CD4-positive, alpha-beta T cell treated with Interleukin-21 for 1 hour (primary cell): ENCODE measurements around the gene TMEM132D.

ENCODE experiments used
- DNase-seq: peaks from one replicate; pipeline ENCODE4 v3.0.0-alpha.2; 2020

Gene TMEM132D

GRCh38 chr12:129527506-129527905, 376.3 kb downstream of the TMEM132D start:
- DNase-seq: no peak

DNA sequence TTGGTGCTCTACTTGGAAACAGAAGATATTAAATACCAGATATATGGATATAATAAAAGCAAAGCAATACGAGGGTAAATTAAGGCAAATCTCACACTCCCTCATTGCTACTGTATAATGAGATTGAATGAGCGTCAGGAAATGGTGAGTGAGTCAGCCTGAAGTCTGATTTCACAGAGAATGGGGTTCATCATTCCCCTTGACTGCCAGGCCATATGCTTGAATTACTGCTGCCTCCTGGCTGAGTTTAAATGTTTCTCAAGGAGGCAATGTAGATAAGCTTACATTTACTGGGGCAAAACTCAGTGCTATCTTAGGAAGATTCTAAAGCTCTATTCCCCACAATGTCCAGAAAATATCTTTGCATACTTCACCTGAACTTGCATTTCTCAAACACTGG, 380.2 kb downstream of the TMEM132D start:
- DNase-seq: no peak

DNA sequence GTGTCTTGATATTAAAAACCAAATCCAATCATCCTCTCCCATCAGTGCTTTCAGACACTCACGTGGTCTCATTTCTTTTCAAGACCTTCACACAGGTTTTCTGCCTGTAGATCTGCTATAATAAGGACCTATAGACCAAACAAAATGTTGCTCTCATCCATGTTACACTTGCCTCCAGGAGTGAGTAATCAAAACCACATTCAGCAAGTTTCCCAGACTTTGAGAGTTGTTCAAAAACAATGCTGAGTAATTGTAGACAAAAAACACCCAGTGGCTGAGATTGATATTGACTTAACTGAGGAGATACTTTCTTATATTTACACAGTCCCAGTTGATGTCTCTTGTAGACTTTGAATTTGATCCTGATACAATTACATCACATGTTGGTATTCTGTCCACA, 383.1 kb downstream of the TMEM132D start:
- no peak for DNase-seq

DNA sequence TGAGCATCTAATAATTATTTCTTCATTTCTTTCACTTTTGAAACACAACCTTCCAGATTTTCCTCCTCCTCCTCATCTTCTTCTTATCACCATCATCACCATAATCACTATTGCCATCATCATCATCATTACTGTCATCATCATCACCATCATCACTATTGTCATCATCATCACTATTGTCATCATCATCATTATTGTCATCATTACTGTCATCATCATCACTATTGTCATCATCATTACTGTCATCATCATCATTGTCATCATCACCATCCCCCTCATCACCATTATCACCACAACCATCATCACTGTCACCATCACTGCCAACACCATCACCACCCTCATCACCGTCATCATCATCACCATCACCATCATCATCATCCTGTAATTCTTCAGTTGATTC, 400.0 kb downstream of the TMEM132D start:
- DNase-seq: no peak

GRCh38 chr12:129496226-129496625, 407.6 kb downstream of the TMEM132D start:
- no peak for DNase-seq

GRCh38 chr12:129494766-129495165, 409.1 kb downstream of the TMEM132D start:
- no peak for DNase-seq

DNA sequence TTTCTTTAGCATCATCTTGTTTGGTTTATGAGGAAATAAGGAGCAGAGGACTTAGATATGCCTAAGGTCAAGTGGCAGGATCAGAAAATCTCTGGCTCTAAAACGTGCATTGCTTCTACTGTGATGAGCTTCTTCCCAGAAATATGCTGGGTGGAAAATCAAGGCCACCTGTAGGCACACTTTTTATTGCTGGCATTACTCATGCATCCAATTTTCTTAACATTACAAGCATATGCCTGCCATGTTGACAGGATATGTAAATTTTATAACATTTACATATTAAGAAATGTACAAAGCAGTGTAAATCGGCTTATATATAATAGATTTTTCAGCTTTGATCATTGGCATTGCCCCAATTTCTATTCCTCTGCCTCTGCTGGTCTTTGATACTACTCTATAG, 409.6 kb downstream of the TMEM132D start:
- DNase-seq: no peak

DNA sequence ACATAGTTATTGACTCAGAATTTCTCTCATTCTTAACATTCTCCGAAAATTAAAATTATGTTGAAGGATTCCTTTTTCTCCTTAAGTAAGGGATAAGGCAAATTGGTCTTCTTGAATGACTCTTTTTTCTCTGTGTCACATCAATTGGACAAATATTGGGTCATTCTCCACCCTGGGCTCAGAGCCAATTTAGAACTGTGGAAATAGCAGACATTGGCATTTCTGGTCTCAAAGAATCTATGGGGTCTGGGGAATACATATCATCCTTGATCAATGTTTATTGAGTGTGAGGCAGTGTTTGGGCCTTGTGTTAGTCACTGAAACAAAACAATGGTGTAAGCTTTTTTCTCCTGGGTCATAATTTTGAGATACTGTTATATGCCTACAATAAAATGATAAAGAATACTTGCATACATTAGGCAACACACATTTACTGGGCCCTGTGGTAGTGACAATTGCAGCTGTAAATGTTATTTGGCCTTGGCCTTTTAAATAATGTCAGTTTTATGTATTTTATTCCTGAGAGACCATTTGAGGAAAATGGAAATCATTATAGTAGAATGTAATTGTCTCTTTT, 414.6 kb downstream of the TMEM132D start:
- DNase-seq: no peak

DNA sequence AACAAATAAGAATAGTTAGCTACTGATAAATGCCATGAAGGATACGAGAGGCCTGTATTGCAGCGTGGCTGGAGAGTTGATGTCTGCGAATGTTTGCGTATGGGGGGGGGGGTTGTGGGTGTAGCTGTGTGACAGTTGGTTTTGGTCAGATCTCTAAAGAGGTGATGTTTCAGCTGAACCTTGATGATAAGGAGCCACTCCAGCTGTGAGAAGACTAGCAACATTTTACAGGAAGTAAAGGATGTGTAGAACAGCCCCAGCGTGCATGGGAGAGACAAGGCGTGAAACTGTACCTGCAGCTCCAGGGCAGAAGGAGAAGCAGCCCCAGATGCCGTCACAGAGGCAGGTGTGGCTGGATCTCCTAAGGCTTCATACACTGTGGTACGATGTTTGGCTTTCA, 416.9 kb downstream of the TMEM132D start:
- DNase-seq: no peak

DNA sequence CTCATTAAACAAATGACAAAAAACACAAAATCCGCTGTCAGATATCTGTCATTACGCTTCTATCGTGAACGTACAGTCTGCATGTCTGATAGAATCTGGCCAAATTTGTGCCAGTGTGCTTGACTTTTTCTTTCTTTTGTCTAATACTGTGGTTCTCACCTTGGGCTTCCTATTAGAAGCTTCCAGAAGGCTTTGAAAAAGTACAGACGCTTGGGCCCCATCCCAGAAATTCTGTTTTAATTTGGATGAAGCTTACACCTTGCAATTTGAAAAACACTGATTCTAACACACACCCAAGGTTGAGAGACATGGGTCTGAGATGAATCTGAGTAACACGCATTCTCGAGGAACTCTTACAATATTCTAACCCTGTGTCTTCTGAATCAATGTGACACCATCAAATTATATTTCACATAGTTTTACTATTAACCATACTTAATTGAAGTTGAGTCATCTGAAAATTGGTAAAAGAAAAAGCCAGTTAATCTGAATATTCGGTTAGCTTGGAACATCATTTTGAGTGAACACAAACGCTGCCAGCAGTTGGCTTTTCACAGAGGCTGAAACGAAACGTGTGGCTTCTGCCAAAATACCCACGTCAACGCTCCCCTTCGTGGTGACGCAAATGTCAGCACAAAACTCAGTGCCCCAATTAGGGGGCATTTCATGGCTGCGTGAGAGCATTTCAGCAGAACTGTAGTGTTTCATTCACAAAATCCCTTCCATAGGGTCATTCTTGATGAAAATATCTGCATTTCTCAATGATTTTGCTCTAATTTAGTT, 420.5 kb downstream of the TMEM132D start:
- DNase-seq: no peak

- no peak for DNase-seq
Observed at GRCh38 chr12:129481921-129482320, 421.9 kb downstream of the TMEM132D start.

DNA sequence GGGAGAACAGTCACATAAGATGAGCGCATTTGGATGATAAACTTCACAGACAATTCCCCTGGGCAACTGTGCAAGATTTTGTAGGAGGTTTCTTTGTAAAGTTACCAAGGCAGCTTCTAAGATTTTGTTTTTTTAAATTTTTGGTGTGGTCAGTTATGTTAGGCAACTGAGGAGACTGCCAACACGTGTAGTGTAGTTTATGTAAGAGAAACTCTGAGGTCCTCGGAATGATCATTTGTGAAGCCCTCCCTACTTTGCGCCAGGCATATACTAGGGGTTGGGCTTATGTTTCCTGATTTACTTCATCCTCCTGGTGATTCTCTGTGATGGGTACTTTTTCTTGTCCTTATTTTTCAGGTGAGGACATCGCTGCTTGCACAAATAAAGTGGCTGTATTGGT, 433.6 kb downstream of the TMEM132D start:
- no peak for DNase-seq

DNA sequence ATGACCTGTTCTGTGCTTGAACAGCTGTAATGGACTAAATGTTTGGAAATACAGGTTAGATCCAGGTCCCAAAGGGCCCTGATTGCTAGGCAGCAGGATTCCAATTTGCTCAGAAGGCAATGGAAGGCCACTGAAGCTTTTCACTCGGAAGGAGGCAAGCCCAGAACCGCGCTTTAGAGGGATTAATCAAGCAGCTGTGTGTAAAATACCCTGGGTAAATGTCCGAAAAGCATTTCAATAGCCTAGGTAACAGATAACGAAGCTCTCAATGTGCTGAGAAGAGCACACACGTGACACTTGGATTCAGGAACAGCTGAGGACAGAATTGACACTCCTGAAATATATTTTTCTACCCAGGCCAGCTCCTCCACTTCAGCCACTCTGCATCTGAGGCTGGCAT, 436.1 kb downstream of the TMEM132D start:
- DNase-seq: no peak

- DNase-seq: no peak
Observed at GRCh38 chr12:129467289-129467688, 436.5 kb downstream of the TMEM132D start.

GRCh38 chr12:129466499-129466898, 437.3 kb downstream of the TMEM132D start:
- DNase-seq: no peak

GRCh38 chr12:129459886-129460285, 443.9 kb downstream of the TMEM132D start:
- DNase-seq: no peak

- no peak for DNase-seq
Observed at GRCh38 chr12:129446696-129447095, 457.1 kb downstream of the TMEM132D start.

DNA sequence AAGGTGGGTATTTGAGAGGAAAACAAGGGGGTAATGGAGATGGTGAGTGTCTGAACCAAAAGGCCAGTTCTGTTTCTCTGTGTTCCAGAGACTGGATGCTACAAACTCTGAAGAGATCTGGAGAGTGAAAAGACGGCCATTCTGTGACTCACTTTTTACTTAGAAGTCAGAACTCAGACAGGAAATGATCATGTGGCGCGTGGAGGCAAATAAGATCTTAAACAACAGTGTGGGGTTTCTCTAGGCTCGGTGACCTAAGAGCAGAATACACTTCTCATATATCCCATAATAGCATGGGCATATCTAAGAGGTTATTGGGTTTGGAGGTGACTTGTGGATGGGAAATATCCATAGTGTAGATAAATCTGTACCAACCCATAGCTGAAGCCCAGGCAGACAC, 463.5 kb downstream of the TMEM132D start:
- no peak for DNase-seq

DNA sequence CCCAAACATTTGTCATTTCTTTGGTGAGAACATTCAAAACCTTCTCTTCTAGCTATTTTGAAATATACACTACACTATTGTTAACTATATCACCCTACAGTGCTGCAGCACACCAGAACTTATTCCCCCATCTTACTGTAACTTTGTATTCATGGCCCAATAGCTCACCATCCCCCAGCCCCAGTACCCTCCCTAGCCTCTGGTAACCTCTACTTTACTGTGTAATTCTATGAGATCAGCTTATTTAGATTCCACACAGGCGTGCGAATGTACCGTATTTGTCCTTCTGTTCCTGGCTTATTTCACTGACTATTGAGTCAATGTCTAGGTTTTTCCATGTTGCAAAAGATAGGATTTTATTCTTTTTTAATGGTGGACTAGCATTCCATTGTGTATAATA, 469.0 kb downstream of the TMEM132D start:
- no peak for DNase-seq

GRCh38 chr12:129428240-129428936, 475.4 kb downstream of the TMEM132D start:
- DNase-seq: no peak

DNA sequence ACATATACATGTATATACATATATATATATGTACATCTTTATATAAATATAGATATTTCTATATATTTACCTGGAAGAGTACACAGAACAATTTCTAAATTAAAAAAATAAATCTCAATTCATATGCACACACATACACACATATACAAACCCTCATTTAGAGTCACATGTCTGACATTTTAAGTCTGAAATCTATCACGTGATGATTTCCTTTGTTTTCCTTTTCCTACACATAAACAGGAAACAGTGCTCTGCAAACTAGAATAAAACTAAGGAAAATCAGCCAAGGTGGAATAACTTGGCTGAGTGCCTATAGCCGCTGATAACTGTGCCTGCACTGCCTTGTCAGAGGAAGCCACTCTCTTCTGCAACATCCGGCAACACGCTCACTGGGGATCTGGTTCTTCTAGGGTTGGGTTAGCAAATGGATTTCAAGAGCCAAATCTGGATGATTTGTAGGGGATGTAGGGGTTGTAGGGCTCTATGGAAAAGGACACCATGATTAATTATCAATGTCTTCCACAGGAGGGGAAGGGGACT, 480.7 kb downstream of the TMEM132D start:
- no peak for DNase-seq

DNA sequence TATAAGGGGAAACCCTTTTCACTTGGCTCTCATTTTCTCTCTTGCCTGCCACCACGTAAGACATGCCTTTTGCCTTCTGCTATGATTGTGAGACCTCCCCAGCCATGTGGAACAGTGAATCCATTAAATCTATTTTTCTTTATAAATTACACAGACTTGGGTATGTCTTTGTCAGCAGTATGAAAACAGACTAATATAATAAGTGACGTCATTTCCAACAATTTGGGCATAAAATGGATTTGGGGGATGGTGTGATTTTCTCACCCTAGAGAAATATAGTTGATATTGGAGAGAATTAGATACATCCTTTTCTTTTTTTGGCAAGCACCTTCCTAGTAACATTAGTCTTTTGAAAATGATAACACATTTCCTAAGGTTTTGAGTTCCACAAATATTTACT, 490.5 kb downstream of the TMEM132D start:
- no peak for DNase-seq

DNA sequence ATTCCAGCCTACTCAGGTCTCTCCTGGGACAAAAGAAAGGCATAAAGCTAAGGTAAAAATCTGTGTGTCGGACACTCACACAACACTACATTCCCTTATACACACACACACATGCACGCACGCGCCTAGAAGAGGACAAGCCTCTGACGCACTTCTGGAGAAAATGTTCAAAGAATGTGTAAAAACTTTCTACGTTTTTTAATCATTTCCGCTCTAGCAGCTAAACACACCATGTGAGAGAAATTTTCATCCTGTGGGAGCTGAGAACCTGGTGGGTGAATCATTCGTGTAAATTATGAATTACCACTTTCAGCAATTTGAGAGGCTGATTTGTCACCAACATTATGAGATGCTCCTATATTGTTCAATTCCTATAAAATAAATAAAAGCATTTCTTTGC, 494.5 kb downstream of the TMEM132D start:
- no peak for DNase-seq

- no peak for DNase-seq
Observed at GRCh38 chr12:129404556-129404955, 499.3 kb downstream of the TMEM132D start.
